Left lung (tissue), 10 donors: ENCODE results near the gene WFDC2. TPM values are rescaled to one million over a fixed set of nuclear protein-coding genes. Genes with fewer than 3 reads are reported as not detected.

Experiments
- ATAC-seq: fragments of 200-7000 bp; cut with Tn5 transposase; one replicate; pipeline ENCODE4 v1.9.1; 2020; ENCODE audit warnings: moderate library complexity
- DNase-seq, 4 donors: peaks; one replicate each; pipeline ENCODE4 v3.0.0-alpha.2; 2013 to 2020
- H3K27ac ChIP-seq, 2 donors: fragments of 200-600 bp; sonication (generic) in 1 of 2; one replicate each; pipeline versions ENCODE4 v1.5.0 to v1.8.0; 2020 to 2021
- H3K27me3 ChIP-seq, 2 donors: fragments of 200-600 bp; sonication (generic) in 1 of 2; one replicate each; pipeline versions ENCODE4 v1.5.0 to v1.8.0; 2020 to 2021
- H3K36me3 ChIP-seq, 2 donors: fragments of 200-600 bp; sonication (generic) in 1 of 2; one replicate each; pipeline versions ENCODE4 v1.5.0 to v1.8.0; 2020 to 2021
- H3K4me1 ChIP-seq, 2 donors: fragments of 200-600 bp; one replicate each; pipeline ENCODE4 v1.8.0; 2021
- H3K4me3 ChIP-seq, 2 donors: fragments of 200-600 bp; sonication (generic) in 1 of 2; one replicate each; pipeline versions ENCODE4 v1.5.0 to v1.8.0; 2020 to 2021; ENCODE audit warnings: mild to moderate bottlenecking in 1 of 2
- H3K9me3 ChIP-seq, 2 donors: fragments of 200-600 bp; sonication (generic) in 1 of 2; one replicate each; pipeline versions ENCODE4 v1.5.0 to v1.8.0; 2020 to 2021
- CTCF ChIP-seq, 2 donors: fragments of 200-600 bp; sonication (generic) in 1 of 2; IDR thresholded peaks; one replicate each; pipeline versions ENCODE4 v1.5.0 to v1.8.0; 2021; ENCODE audit warnings: antibody characterized with exemption in 2 of 2
- intact Hi-C, 2 donors: fragments of 100-400 bp; cut with DNase I; formaldehyde crosslinking; loops; one replicate each; pipeline versions ENCODE4 v1.11.2 to v1.14.2; 2022
- polyA plus RNA-seq, 6 donors: library from polyadenylated mRNA; unstranded; fragments of 120-200 nt; gene quantifications; one replicate each; pipeline ENCODE4 v1.2.1, GENCODE V29; 2013; ENCODE audit not compliant: insufficient read length in 6 of 6
- total RNA-seq, 2 donors: library from RNA; stranded (reverse); fragmentation: NEBNext Ultra II Directional; extraction: Animal tissue kit (Norgen Biotek cat#: 25700); gene quantifications; one replicate each; pipeline ENCODE4 v1.2.1, GENCODE V29; 2021
- donor health status: DM: no; HTN: yes; CAD: no.
- donor health status: DM: no; HTN: no; CAD: no.

The WFDC2 gene
- total and polyA plus RNA-seq, 8 donors: 28.7 to 258 (median 37.2) TPM

DNA sequence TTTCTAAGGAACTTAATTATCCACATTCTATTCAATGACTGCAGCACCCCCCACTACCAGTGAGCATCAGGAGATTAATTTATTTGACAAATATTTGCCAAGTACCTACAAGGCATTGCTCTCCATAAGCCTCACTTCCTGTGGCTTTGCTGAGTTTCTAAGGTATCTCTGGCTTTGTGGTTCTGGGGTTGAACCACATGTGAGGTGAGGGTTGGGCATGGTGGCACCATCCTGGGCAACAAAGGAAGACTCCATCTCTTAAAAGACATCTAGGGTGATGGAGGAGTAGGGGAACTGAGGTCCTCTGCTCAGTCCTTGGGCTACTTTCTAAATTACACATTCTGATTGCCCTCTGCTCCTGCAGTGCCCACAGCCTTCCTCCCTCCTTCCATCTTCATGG is 25.5 kb upstream of the WFDC2 start:
- H3K9me3 ChIP-seq: no peaks in the 10 kb centered on the region
- H3K4me1 ChIP-seq: no peaks in the 10 kb centered on the region
- DNase-seq (no peak), ATAC-seq (no peak)
- TF ChIP-seq CTCF (IDR thresholded peaks at IDR 0.05): no peak
- intact Hi-C loops: no loop called here
- H3K4me3 ChIP-seq: no peak overlapping the region
- no peaks in the 10 kb centered on the region for H3K36me3 ChIP-seq
- no peak overlapping the region for H3K27ac ChIP-seq
- no peaks in the 10 kb centered on the region for H3K27me3 ChIP-seq

GRCh38 chr20:45445805-45446562 is 23.6 kb upstream of the WFDC2 start:
- Histone ChIP-seq H3K27me3 (no peaks in the 10 kb centered on the region), H3K4me1 (no peaks in the 10 kb centered on the region), H3K4me3 (no peak overlapping the region), H3K27ac (no peak overlapping the region), H3K9me3 (no peaks in the 10 kb centered on the region), H3K36me3 (no peaks in the 10 kb centered on the region)
- intact Hi-C loops: no loop called here
- peak; percentile 19 to 48 for TF ChIP-seq CTCF (IDR thresholded peaks at IDR 0.05)
- DNase-seq (no peak), ATAC-seq (peak; percentile 43)

- intact Hi-C loops: no loop called here
Observed at GRCh38 chr20:45448270-45448669, 21.3 kb upstream of the WFDC2 start.

DNA sequence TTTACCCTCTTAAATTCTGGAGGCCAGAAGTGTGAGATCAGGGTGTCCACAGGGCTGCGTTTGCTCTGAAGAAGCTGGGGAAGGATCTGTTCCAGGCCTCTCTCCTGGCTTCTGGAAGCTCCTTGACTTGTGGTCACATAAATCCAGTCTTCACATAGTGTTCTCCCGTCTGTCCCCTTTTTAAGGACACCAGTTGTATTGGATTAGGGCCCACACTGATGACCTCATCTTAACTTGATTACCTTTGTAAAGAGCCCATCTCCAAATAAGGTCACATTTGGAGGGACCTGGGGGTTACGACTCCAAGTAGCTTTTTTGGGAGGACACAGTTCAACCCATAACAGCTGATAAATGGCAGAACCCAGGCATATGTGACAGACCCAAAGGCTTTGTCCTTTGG is 20.0 kb upstream of the WFDC2 start:
- ATAC-seq (no peak), DNase-seq (no peak)
- Histone ChIP-seq H3K4me3 (no peak overlapping the region), H3K27me3 (no peaks in the 10 kb centered on the region), H3K36me3 (no peaks in the 10 kb centered on the region), H3K4me1 (no peaks in the 10 kb centered on the region), H3K9me3 (no peaks in the 10 kb centered on the region), H3K27ac (no peak overlapping the region)
- TF ChIP-seq CTCF (IDR thresholded peaks at IDR 0.05): no peak
- intact Hi-C loops: no loop called here

More at GRCh38 chr20:45448270-45448669, 21.3 kb upstream of the WFDC2 start:
- Histone ChIP-seq H3K27ac (no peak overlapping the region), H3K27me3 (no peaks in the 10 kb centered on the region), H3K4me3 (no peak overlapping the region), H3K9me3 (no peaks in the 10 kb centered on the region), H3K4me1 (no peaks in the 10 kb centered on the region), H3K36me3 (no peaks in the 10 kb centered on the region)
- DNase-seq: no peak
- TF ChIP-seq CTCF (IDR thresholded peaks at IDR 0.05): no peak
- ATAC-seq: no peak

GRCh38 chr20:45450097-45450818 is 19.3 kb upstream of the WFDC2 start:
- ATAC-seq: peak; percentile 74
- Histone ChIP-seq H3K4me1 (no peaks in the 10 kb centered on the region), H3K36me3 (no peaks in the 10 kb centered on the region), H3K27ac (no peak overlapping the region), H3K4me3 (no peak overlapping the region), H3K9me3 (no peaks in the 10 kb centered on the region), H3K27me3 (no peaks in the 10 kb centered on the region)
- intact Hi-C loops: no loop called here
- peak; percentile 52 to 58 for TF ChIP-seq CTCF (IDR thresholded peaks at IDR 0.05)
- DNase-seq: no peak
